Skeletal muscle tissue (tissue), 4 donors: Measurements from ENCODE around the gene ATP6V1B1. TPM values are rescaled to one million over a fixed set of nuclear protein-coding genes. Genes with fewer than 3 reads are reported as not detected.

Experiments
- H3K27ac ChIP-seq: one replicate; pipeline ENCODE4 v1.7.0; 2013; ENCODE audit warnings: mild to moderate bottlenecking, low read depth, low read length, inconsistent platforms
- H3K27me3 ChIP-seq, 3 donors: one replicate each; pipeline ENCODE4 v1.7.0; 2013; ENCODE audit warnings: low read length in 3 of 3; ENCODE audit not compliant: control insufficient read depth in 3 of 3, insufficient read depth in 3 of 3
- H3K36me3 ChIP-seq, 3 donors: one replicate each; pipeline ENCODE4 v1.7.0; 2013; ENCODE audit warnings: low read length in 3 of 3; ENCODE audit not compliant: control insufficient read depth in 3 of 3, insufficient read depth in 3 of 3
- H3K4me1 ChIP-seq, 3 donors: one replicate each; pipeline ENCODE4 v1.7.0; 2013; ENCODE audit warnings: low read length in 3 of 3, mild to moderate bottlenecking in 3 of 3; ENCODE audit not compliant: control insufficient read depth in 3 of 3, insufficient read depth in 3 of 3
- H3K4me3 ChIP-seq, 3 donors: one replicate each; pipeline ENCODE4 v1.7.0; 2013; ENCODE audit warnings: low read length in 3 of 3
- H3K9ac ChIP-seq, 3 donors: one replicate each; pipeline ENCODE4 v1.7.0; 2013; ENCODE audit warnings: low read length in 3 of 3, mild to moderate bottlenecking in 3 of 3, moderate library complexity in 2 of 3, low read depth in 1 of 3
- H3K9me3 ChIP-seq, 3 donors: one replicate each; pipeline ENCODE4 v1.7.0; 2013; ENCODE audit warnings: low read length in 3 of 3; ENCODE audit not compliant: control insufficient read depth in 3 of 3
- total RNA-seq: library from RNA; depleted of rRNA; stranded (reverse); fragments of >200 nt; gene quantifications from one replicate; pipeline ENCODE4 v1.2.3, GENCODE V29; 2014
- donor health status: Osteomylitis.

Gene ATP6V1B1
- total RNA-seq, 1 donor from 2014 or later = 1.6 TPM

DNA sequence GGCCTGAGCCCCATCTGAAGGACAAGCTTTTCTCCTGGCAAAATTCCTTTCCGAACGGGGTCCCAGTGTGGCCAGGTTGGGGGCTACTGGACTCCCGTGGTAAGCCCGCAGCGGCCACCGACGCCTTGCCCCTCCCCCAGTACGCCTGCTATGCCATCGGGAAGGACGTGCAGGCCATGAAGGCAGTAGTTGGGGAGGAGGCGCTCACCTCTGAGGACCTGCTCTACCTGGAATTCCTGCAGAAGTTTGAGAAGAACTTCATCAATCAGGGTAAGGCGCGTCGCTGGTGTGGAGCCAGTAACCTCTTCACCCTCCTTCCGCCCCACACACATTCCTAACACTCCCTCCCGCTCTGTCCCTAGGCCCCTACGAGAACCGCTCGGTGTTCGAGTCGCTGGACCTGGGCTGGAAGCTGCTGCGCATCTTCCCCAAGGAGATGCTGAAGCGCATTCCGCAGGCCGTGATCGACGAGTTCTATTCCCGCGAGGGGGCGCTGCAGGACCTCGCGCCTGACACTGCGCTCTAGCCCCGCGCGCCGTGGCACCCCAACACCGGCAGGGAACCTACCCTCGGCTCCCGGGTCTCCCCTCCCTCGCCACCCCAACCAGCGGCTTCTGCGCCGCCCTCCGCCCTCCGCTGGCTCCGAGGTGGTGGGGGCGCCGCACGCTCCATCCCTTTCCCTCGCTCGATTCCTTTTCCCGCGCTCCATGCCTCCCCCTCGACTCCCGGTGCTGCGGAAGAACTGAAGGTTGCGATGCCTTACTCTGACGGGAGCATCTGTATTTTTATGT is 29.1 kb downstream of the ATP6V1B1 start:
- Histone ChIP-seq H3K4me3 (peak overlapping the region; percentile 49 to 60 (median 54)), H3K4me1 (peaks cover 2 to 6% (median 4%) of the 10 kb centered on the region in 3 donors), H3K9ac (peak overlapping the region in 1 of 3 donors; percentile 25), H3K9me3 (no peaks in the 10 kb centered on the region), H3K27ac (no peak overlapping the region), H3K36me3 (no peaks in the 10 kb centered on the region), H3K27me3 (peaks cover 22 to 44% (median 27%) of the 10 kb centered on the region in 3 donors)

- H3K27me3 ChIP-seq = peaks cover 22 to 38% (median 23%) of the 10 kb centered on the region in 3 donors
- no peak overlapping the region for H3K4me3 ChIP-seq
- H3K36me3 ChIP-seq = no peaks in the 10 kb centered on the region
- H3K9ac ChIP-seq = no peak overlapping the region
- no peaks in the 10 kb centered on the region for H3K9me3 ChIP-seq
- peaks cover 2 to 6% (median 4%) of the 10 kb centered on the region in 3 donors for H3K4me1 ChIP-seq
- H3K27ac ChIP-seq = no peak overlapping the region
These were observed 29.8 kb downstream of the ATP6V1B1 start for GRCh38 chr2:70965506-70965905.

DNA sequence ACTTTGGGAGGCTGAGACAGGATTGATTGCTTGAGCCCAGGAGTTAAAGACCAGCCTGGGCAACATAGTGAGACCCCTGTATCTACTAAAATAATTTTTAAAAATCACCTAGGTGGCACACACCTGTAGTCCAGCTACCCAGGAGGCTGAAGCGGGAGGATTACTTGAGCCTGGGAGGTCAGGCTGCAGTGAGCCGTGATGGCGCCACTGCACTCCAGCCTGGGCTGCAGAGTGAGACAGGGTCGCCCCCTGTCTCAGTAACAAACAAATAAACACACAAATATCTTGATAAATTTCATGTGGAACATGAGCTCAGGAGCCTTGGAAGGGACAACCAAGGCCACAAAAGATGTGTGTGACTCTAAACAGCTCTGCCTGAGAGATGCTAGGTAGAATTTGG is 31.0 kb downstream of the ATP6V1B1 start:
- Histone ChIP-seq H3K36me3 (no peaks in the 10 kb centered on the region), H3K27me3 (peaks cover 18 to 32% (median 22%) of the 10 kb centered on the region in 3 donors)

GRCh38 chr2:70967189-70967588 is 31.5 kb downstream of the ATP6V1B1 start:
- peaks cover 18 to 29% (median 22%) of the 10 kb centered on the region in 3 donors for H3K27me3 ChIP-seq
- peaks cover 2 to 6% (median 4%) of the 10 kb centered on the region in 3 donors for H3K4me1 ChIP-seq
- no peak overlapping the region for H3K4me3 ChIP-seq
- H3K27ac ChIP-seq = no peak overlapping the region
- no peak overlapping the region for H3K9ac ChIP-seq
- no peaks in the 10 kb centered on the region for H3K9me3 ChIP-seq
- H3K36me3 ChIP-seq = no peaks in the 10 kb centered on the region

More for the DNA sequence above, 31.0 kb downstream of the ATP6V1B1 start:
- Histone ChIP-seq H3K4me1 (peaks cover 2 to 6% (median 4%) of the 10 kb centered on the region in 3 donors), H3K9ac (no peak overlapping the region), H3K27ac (no peak overlapping the region), H3K9me3 (no peaks in the 10 kb centered on the region), H3K4me3 (no peak overlapping the region)

GRCh38 chr2:70974592-70974991 is 38.9 kb downstream of the ATP6V1B1 start:
- Histone ChIP-seq H3K27ac (no peak overlapping the region), H3K4me3 (no peak overlapping the region), H3K9ac (no peak overlapping the region), H3K4me1 (peaks cover 3 to 14% (median 7%) of the 10 kb centered on the region in 3 donors), H3K9me3 (no peaks in the 10 kb centered on the region), H3K36me3 (peaks cover 0 to 1% (median 0%) of the 10 kb centered on the region in 3 donors), H3K27me3 (peaks cover 0 to 2% (median 0%) of the 10 kb centered on the region in 3 donors)

DNA sequence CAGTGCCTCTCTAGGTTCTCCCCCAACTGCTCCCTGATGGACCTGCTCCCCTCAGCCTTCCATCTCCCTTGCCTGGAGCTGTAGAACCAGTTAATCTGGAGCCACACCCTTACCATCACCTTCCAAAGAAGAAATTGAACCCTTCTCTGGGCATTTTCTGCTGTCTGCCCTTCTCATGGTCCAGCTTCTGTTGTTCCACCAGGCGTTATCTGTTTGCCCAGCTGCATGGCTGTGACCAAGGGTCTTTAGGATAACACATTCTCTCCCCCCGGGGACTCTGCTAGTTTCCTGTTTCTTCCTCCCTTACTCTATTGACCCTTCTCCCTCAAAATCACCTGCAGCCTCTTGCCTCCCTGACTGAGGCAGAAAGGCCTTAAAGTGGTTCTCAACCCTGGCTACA is 39.5 kb downstream of the ATP6V1B1 start:
- Histone ChIP-seq H3K27ac (no peak overlapping the region), H3K36me3 (peaks cover 0 to 3% (median 0%) of the 10 kb centered on the region in 3 donors), H3K9ac (no peak overlapping the region), H3K9me3 (no peaks in the 10 kb centered on the region), H3K4me1 (peaks cover 3 to 14% (median 7%) of the 10 kb centered on the region in 3 donors), H3K27me3 (peaks cover 0 to 2% (median 0%) of the 10 kb centered on the region in 3 donors), H3K4me3 (no peak overlapping the region)

DNA sequence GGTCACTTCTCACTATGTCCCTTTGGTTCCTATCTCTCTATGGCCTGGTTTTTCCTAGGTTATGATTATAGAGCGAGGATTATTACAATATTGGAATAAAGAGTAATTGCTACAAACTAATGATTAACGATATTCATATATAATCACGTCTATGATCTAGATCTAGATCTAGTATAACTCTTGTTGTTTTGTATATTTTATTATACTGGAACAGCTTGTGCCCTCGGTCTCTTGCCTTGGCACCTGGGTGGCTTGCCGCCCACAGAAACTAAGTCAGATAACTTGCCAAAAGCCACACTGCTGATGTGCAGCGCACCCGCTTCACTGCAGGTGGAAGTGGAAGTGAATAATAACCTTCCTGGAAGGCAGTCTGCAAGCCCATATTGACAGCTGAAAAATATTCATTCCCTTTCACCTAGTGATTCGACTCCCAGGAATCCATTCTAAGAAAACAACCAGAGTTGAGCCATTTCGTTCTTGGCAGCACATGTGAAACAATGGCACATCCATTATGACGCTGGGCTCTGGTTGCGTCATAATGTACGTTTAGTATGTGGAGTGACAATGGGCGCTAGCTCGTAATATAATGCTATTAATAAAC is 42.0 kb downstream of the ATP6V1B1 start:
- Histone ChIP-seq H3K27ac (peak overlapping the region; percentile 63), H3K27me3 (peaks cover 0 to 2% (median 0%) of the 10 kb centered on the region in 3 donors), H3K36me3 (peaks cover 0 to 3% (median 0%) of the 10 kb centered on the region in 3 donors), H3K9ac (no peak overlapping the region), H3K4me1 (peaks cover 3 to 14% (median 7%) of the 10 kb centered on the region in 3 donors), H3K9me3 (no peaks in the 10 kb centered on the region), H3K4me3 (peak overlapping the region; percentile 69 to 88 (median 81))

- Histone ChIP-seq H3K4me3 (peak within 1 kb of the TSS; percentile 57 to 88 (median 81)), H3K9ac (peak within 1 kb of the TSS; percentile 10 to 70 (median 23)), H3K36me3 (peaks cover 0 to 3% (median 0%) of the 10 kb centered on the region in 3 donors), H3K4me1 (peaks cover 3 to 14% (median 7%) of the 10 kb centered on the region in 3 donors), H3K9me3 (no peaks in the 10 kb centered on the region), H3K27ac (peak within 1 kb of the TSS; percentile 63), H3K27me3 (peaks cover 0 to 2% (median 0%) of the 10 kb centered on the region in 3 donors)
These were observed 42.9 kb downstream of the ATP6V1B1 start, which contains the start of gene ANKRD53 for GRCh38 chr2:70978341-70979179. Gene ANKRD53, plus strand, starts transcription at chr2:70978630. Its CDS starts 16 bp downstream, at chr2:70978646.

DNA sequence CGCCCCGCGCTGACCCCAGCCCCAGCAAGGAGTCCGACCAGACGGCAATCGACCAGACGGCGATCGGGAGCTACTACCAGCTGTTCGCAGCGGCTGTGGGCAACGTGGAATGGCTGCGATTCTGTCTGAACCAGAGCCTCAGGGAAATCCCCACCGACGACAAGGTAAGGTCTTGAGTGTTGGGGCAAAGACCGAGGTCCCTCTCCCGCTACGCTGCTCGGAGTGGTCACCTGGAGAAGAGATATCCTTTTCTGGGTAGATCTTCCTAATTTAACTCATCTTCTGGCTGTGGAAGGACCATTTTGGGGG is 43.4 kb downstream of the ATP6V1B1 start:
- Histone ChIP-seq H3K9ac (peak overlapping the region in 1 of 3 donors; percentile 70), H3K27me3 (peaks cover 0 to 2% (median 0%) of the 10 kb centered on the region in 3 donors), H3K4me1 (peaks cover 3 to 14% (median 7%) of the 10 kb centered on the region in 3 donors), H3K4me3 (peak overlapping the region; percentile 43 to 81 (median 57)), H3K9me3 (no peaks in the 10 kb centered on the region), H3K27ac (peak overlapping the region; percentile 36), H3K36me3 (peaks cover 0 to 3% (median 0%) of the 10 kb centered on the region in 3 donors)
